H9 (cell line): Measurements from ENCODE around the gene PTCD2. TPM values are rescaled to one million over a fixed set of nuclear protein-coding genes. Genes with fewer than 3 reads are reported as not detected.

Source experiments
- DNase-seq: peaks from one replicate; pipeline ENCODE4 v3.0.0-alpha.2; 2017
- H2AFZ ChIP-seq: one replicate; pipeline ENCODE4 v1.6.1; 2013; ENCODE audit warnings: mild to moderate bottlenecking, low read length, control low read depth, moderate library complexity
- H2AK5ac ChIP-seq: 2 replicates; pipeline ENCODE4 v1.6.1; 2013; ENCODE audit warnings: low read length, control low read depth, mixed read lengths; ENCODE audit not compliant: insufficient read length
- H2BK120ac ChIP-seq: one replicate; pipeline ENCODE4 v1.6.1; 2013; ENCODE audit warnings: low read depth, mild to moderate bottlenecking, low read length, control low read depth, inconsistent platforms; ENCODE audit not compliant: poor library complexity, severe bottlenecking
- H2BK12ac ChIP-seq: 2 replicates; pipeline ENCODE4 v1.6.1; 2013; ENCODE audit warnings: low read length, control low read depth, mixed read lengths, low read depth; ENCODE audit not compliant: insufficient read length
- H2BK15ac ChIP-seq: 2 replicates; pipeline ENCODE4 v1.6.1; 2013; ENCODE audit warnings: low read depth, low read length, control low read depth
- H2BK20ac ChIP-seq: one replicate; pipeline ENCODE4 v1.6.1; 2013; ENCODE audit warnings: low read depth, mild to moderate bottlenecking, low read length, control low read depth, inconsistent platforms; ENCODE audit not compliant: poor library complexity, severe bottlenecking
- H2BK5ac ChIP-seq: 2 replicates; pipeline ENCODE4 v1.6.1; 2013; ENCODE audit warnings: low read length, control low read depth, mixed read lengths; ENCODE audit not compliant: insufficient read length
- H3K14ac ChIP-seq: 2 replicates; pipeline ENCODE4 v1.6.1; 2013; ENCODE audit warnings: low read length, control low read depth; ENCODE audit not compliant: insufficient read depth
- H3K18ac ChIP-seq: 2 replicates; pipeline ENCODE4 v1.6.1; 2013; ENCODE audit warnings: low read depth, mild to moderate bottlenecking, mixed read lengths, low read length, control low read depth; ENCODE audit not compliant: insufficient read length
- H3K23ac ChIP-seq: 2 replicates; pipeline ENCODE4 v1.6.1; 2013; ENCODE audit warnings: low read length, control low read depth, mixed read lengths, low read depth; ENCODE audit not compliant: insufficient read length
- H3K23me2 ChIP-seq: 2 replicates; pipeline ENCODE4 v1.6.1; 2013; ENCODE audit warnings: low read depth, mild to moderate bottlenecking, mixed read lengths, low read length, control low read depth; ENCODE audit not compliant: insufficient read length, poor library complexity, severe bottlenecking
- H3K27ac ChIP-seq: 2 replicates; pipeline ENCODE4 v1.5.1; 2013; ENCODE audit warnings: low read length, control low read depth, mixed read lengths, low read depth; ENCODE audit not compliant: insufficient read length
- H3K27me3 ChIP-seq: 2 replicates; pipeline ENCODE4 v1.6.1; 2013; ENCODE audit warnings: low read length, control low read depth, inconsistent platforms; ENCODE audit not compliant: insufficient read depth
- H3K4ac ChIP-seq: 2 replicates; pipeline ENCODE4 v1.6.1; 2013; ENCODE audit warnings: low read depth, mild to moderate bottlenecking, control low read depth, inconsistent platforms, low read length, moderate library complexity
- H3K4me1 ChIP-seq: 2 replicates; pipeline ENCODE4 v1.6.1; 2013; ENCODE audit warnings: low read length, control low read depth, inconsistent platforms; ENCODE audit not compliant: insufficient read depth
- H3K4me2 ChIP-seq: 2 replicates; pipeline ENCODE4 v1.6.1; 2013; ENCODE audit warnings: low read length, control low read depth, mixed read lengths; ENCODE audit not compliant: insufficient read length, insufficient read depth
- H3K56ac ChIP-seq: 2 replicates; pipeline ENCODE4 v1.6.1; 2013; ENCODE audit warnings: low read depth, mild to moderate bottlenecking, mixed read lengths, low read length, control low read depth; ENCODE audit not compliant: insufficient read length
- H3K79me1 ChIP-seq: 2 replicates; pipeline ENCODE4 v1.6.1; 2013; ENCODE audit warnings: low read depth, mild to moderate bottlenecking, moderate library complexity, low read length, control low read depth, inconsistent platforms; ENCODE audit not compliant: insufficient read depth, poor library complexity, severe bottlenecking
- H3K79me2 ChIP-seq: 2 replicates; pipeline ENCODE4 v1.6.1; 2013; ENCODE audit warnings: low read length, control low read depth, inconsistent platforms; ENCODE audit not compliant: insufficient read depth
- H3K9ac ChIP-seq: 2 replicates; pipeline ENCODE4 v1.6.1; 2013; ENCODE audit warnings: low read length, control low read depth, mixed read lengths; ENCODE audit not compliant: insufficient read length; ENCODE audit errors: extremely low read depth
- H3K9me3 ChIP-seq: one replicate; pipeline ENCODE4 v1.6.1; 2013; ENCODE audit warnings: low read depth, low read length, inconsistent platforms; ENCODE audit not compliant: control insufficient read depth
- H3T11ph ChIP-seq: one replicate; pipeline ENCODE4 v1.6.1; 2013; ENCODE audit warnings: mild to moderate bottlenecking, low read length, control low read depth, inconsistent platforms
- H4K20me1 ChIP-seq: one replicate; pipeline ENCODE4 v1.6.1; 2013; ENCODE audit not compliant: control insufficient read depth, insufficient read length, insufficient read depth
- H4K5ac ChIP-seq: 2 replicates; pipeline ENCODE4 v1.6.1; 2013; ENCODE audit warnings: low read depth, mild to moderate bottlenecking, mixed read lengths, low read length, control low read depth; ENCODE audit not compliant: insufficient read length
- H4K8ac ChIP-seq: replicated peaks from 2 replicates; pipeline ENCODE4 v1.6.1; 2013; ENCODE audit warnings: low read length, control low read depth, mixed read lengths, low read depth; ENCODE audit not compliant: insufficient read length
- H4K91ac ChIP-seq: 2 replicates; pipeline ENCODE4 v1.6.1; 2013; ENCODE audit warnings: low read depth, mild to moderate bottlenecking, moderate library complexity, mixed read lengths, low read length, control low read depth; ENCODE audit not compliant: insufficient read length
- H3K27ac Mint-ChIP-seq, 3 experiments: 2 replicates in 2 of 3; 3 replicates in 1 of 3; pipeline ENCODE4 v1.8.0; 2020 to 2021; ENCODE audit warnings: mixed read lengths in 3 of 3, mild to moderate bottlenecking in 1 of 3, moderate library complexity in 1 of 3
- H3K27me3 Mint-ChIP-seq: 2 replicates; pipeline ENCODE4 v1.8.0; 2021; ENCODE audit warnings: low read depth, mild to moderate bottlenecking, moderate library complexity, mixed read lengths
- H3K36me3 Mint-ChIP-seq, 3 experiments: 2 replicates in 2 of 3; 3 replicates in 1 of 3; pipeline ENCODE4 v1.8.0; 2020 to 2021; ENCODE audit warnings: low read depth in 3 of 3, mixed read lengths in 3 of 3; ENCODE audit not compliant: insufficient read depth in 1 of 3
- H3K4me1 Mint-ChIP-seq, 2 experiments: 2 replicates each; pipeline ENCODE4 v1.8.0; 2020; ENCODE audit warnings: mixed read lengths in 2 of 2
- H3K4me3 Mint-ChIP-seq, 2 experiments: 2 replicates in 1 of 2; 3 replicates in 1 of 2; pipeline ENCODE4 v1.8.0; 2020 to 2021; ENCODE audit warnings: mild to moderate bottlenecking in 2 of 2, mixed read lengths in 2 of 2, moderate library complexity in 1 of 2
- H3K9me3 Mint-ChIP-seq, 2 experiments: 2 replicates in 1 of 2; 3 replicates in 1 of 2; pipeline ENCODE4 v1.8.0; 2020; ENCODE audit warnings: mild to moderate bottlenecking in 2 of 2, mixed read lengths in 2 of 2, moderate library complexity in 1 of 2
- CTCF ChIP-seq: fragments of 200-600 bp; sonication (generic); conservative IDR thresholded peaks from 3 replicates; pipeline ENCODE4 v1.8.0; 2021; ENCODE audit warnings: antibody characterized with exemption, mild to moderate bottlenecking
- WGBS: extraction: QIAGEN DNeasy Blood & Tissue Kit; methylation state at CpG from one replicate; pipeline ENCODE4 v1.1.7; 2013; ENCODE audit warnings: missing lambda C conversion rate, low lambda C conversion rate, mixed read lengths; ENCODE audit not compliant: insufficient read length; ENCODE audit errors: extremely low coverage; 5-methylcytosine and 5-hydroxymethylcytosine counted together
- total RNA-seq: library from RNA; stranded (reverse); gene quantifications from 2 replicates; pipeline ENCODE4 v1.2.1, GENCODE V29; 2021

Gene PTCD2
- total RNA-seq, 1 experiment from 2014 or later, result 12.7 TPM

- H3K27me3 ChIP-seq, result no peaks in the 10 kb centered on the region
- no peak overlapping the region for H3T11ph ChIP-seq
- no peak overlapping the region for H3K14ac ChIP-seq
- no peak overlapping the region for H2BK12ac ChIP-seq
- DNase-seq, result no peak
- H3K79me1 ChIP-seq, result no peaks in the 10 kb centered on the region
- no peak overlapping the region for H3K4ac ChIP-seq
- no peak overlapping the region for H3K56ac ChIP-seq
- no peaks in the 10 kb centered on the region for H4K20me1 ChIP-seq
- no peak overlapping the region for H2BK5ac ChIP-seq
- H3K79me2 ChIP-seq, result no peaks in the 10 kb centered on the region
- no peak overlapping the region for H3K27ac ChIP-seq
- no peaks in the 10 kb centered on the region for H3K9me3 Mint-ChIP-seq
- no peak overlapping the region for H3K9ac ChIP-seq
- H4K91ac ChIP-seq, result no peak overlapping the region
- H2AFZ ChIP-seq, result no peak overlapping the region
- no peak overlapping the region for H4K8ac ChIP-seq
- no peak overlapping the region for H3K18ac ChIP-seq
- no peak overlapping the region for H3K23ac ChIP-seq
- H3K4me3 Mint-ChIP-seq, result no peak overlapping the region
- no peak overlapping the region for H2BK120ac ChIP-seq
- no CpG with 5 or more reads among the region's 1 CpG for WGBS
- peaks cover 5 to 7% of the 10 kb centered on the region in 2 experiments for H3K4me1 Mint-ChIP-seq
- no peak overlapping the region for H4K5ac ChIP-seq
- H2BK20ac ChIP-seq, result no peak overlapping the region
- no peaks in the 10 kb centered on the region for H3K27me3 Mint-ChIP-seq
- no peaks in the 10 kb centered on the region for H3K4me1 ChIP-seq
- H2AK5ac ChIP-seq, result no peak overlapping the region
- no peak overlapping the region for H2BK15ac ChIP-seq
- no peaks in the 10 kb centered on the region for H3K23me2 ChIP-seq
- no peak overlapping the region for H3K27ac Mint-ChIP-seq
- peaks cover 17 to 59% (median 42%) of the 10 kb centered on the region in 3 experiments for H3K36me3 Mint-ChIP-seq
- no peaks in the 10 kb centered on the region for H3K9me3 ChIP-seq
- no peak overlapping the region for H3K4me2 ChIP-seq
- no peak for TF ChIP-seq CTCF
Measured at GRCh38 chr5:72313141-72313540, 7.0 kb upstream of the PTCD2 start.
